Muscle layer of colon (tissue), 2 donors: ENCODE data around the gene DPF3.

Experiments used
- H3K27ac ChIP-seq: one replicate; pipeline ENCODE4 v1.7.0; 2013; ENCODE audit warnings: low read depth, mild to moderate bottlenecking, low read length, moderate library complexity
- H3K27me3 ChIP-seq, 2 donors: one replicate each; pipeline ENCODE4 v1.7.0; 2013; ENCODE audit warnings: low read length in 2 of 2, mild to moderate bottlenecking in 2 of 2; ENCODE audit not compliant: insufficient read depth in 2 of 2, control insufficient read depth in 1 of 2
- H3K36me3 ChIP-seq: one replicate; pipeline ENCODE4 v1.7.0; 2013; ENCODE audit warnings: mild to moderate bottlenecking, low read length; ENCODE audit not compliant: insufficient read depth
- H3K4me1 ChIP-seq: one replicate; pipeline ENCODE4 v1.7.0; 2013; ENCODE audit warnings: mild to moderate bottlenecking, low read length; ENCODE audit not compliant: insufficient read depth
- H3K4me3 ChIP-seq, 2 donors: one replicate each; pipeline ENCODE4 v1.7.0; 2013; ENCODE audit warnings: low read length in 2 of 2, low read depth in 1 of 2, mild to moderate bottlenecking in 1 of 2, moderate library complexity in 1 of 2
- H3K9ac ChIP-seq: one replicate; pipeline ENCODE4 v1.7.0; 2013; ENCODE audit warnings: low read length
- H3K9me3 ChIP-seq: one replicate; pipeline ENCODE4 v1.7.0; 2013; ENCODE audit warnings: mild to moderate bottlenecking, low read length
- donor health status: abdominal sarcoma.
- donor health status: Adenocarcinoma of cecum.

The DPF3 gene

GRCh38 chr14:72893636-72894322 lies at the start of gene DPF3:
TSS of gene DPF3 (minus strand) at chr14:72894101. CDS start at chr14:72894088, 13 bp downstream.
- Histone ChIP-seq H3K36me3 (no peaks in the 10 kb centered on the region), H3K27ac (peak within 1 kb of the TSS; percentile 91)

GRCh38 chr14:72942934-72943333 lies 49.0 kb upstream of the DPF3 start:
- no peaks in the 10 kb centered on the region for H3K27me3 ChIP-seq
- H3K9ac ChIP-seq: no peak overlapping the region
- no peaks in the 10 kb centered on the region for H3K4me1 ChIP-seq
- H3K36me3 ChIP-seq: peaks cover 43% of the 10 kb centered on the region
- H3K27ac ChIP-seq: no peak overlapping the region
- no peaks in the 10 kb centered on the region for H3K9me3 ChIP-seq
- no peak overlapping the region for H3K4me3 ChIP-seq

More at GRCh38 chr14:72893636-72894322, at the start of gene DPF3:
- peaks cover 18 to 23% of the 10 kb centered on the region in 2 donors for H3K27me3 ChIP-seq
- H3K4me1 ChIP-seq: peaks cover 21% of the 10 kb centered on the region
- H3K4me3 ChIP-seq: peak within 1 kb of the TSS; percentile 64 to 71
- H3K9ac ChIP-seq: peak within 1 kb of the TSS; percentile 17
- H3K9me3 ChIP-seq: no peaks in the 10 kb centered on the region

- Histone ChIP-seq H3K4me1 (no peaks in the 10 kb centered on the region), H3K27ac (no peak overlapping the region), H3K9me3 (no peaks in the 10 kb centered on the region), H3K27me3 (no peaks in the 10 kb centered on the region), H3K9ac (no peak overlapping the region), H3K4me3 (no peak overlapping the region), H3K36me3 (peaks cover 37% of the 10 kb centered on the region)
Observed at GRCh38 chr14:72941286-72941985, 47.5 kb upstream of the DPF3 start.

- Histone ChIP-seq H3K36me3 (peaks cover 37% of the 10 kb centered on the region), H3K27me3 (no peaks in the 10 kb centered on the region), H3K9ac (no peak overlapping the region), H3K4me1 (no peaks in the 10 kb centered on the region), H3K27ac (no peak overlapping the region), H3K9me3 (no peaks in the 10 kb centered on the region), H3K4me3 (no peak overlapping the region)
Observed at GRCh38 chr14:72939630-72940029, 45.7 kb upstream of the DPF3 start.

- Histone ChIP-seq H3K9ac (no peak overlapping the region), H3K4me3 (no peak overlapping the region), H3K27me3 (no peaks in the 10 kb centered on the region), H3K9me3 (no peaks in the 10 kb centered on the region), H3K27ac (no peak overlapping the region), H3K36me3 (no peaks in the 10 kb centered on the region), H3K4me1 (no peaks in the 10 kb centered on the region)
Observed at GRCh38 chr14:72932893-72933292, 39.0 kb upstream of the DPF3 start.

GRCh38 chr14:72929316-72930080 lies 35.6 kb upstream of the DPF3 start:
- Histone ChIP-seq H3K9me3 (no peaks in the 10 kb centered on the region), H3K27me3 (no peaks in the 10 kb centered on the region), H3K4me1 (no peaks in the 10 kb centered on the region), H3K27ac (no peak overlapping the region), H3K36me3 (no peaks in the 10 kb centered on the region), H3K9ac (no peak overlapping the region), H3K4me3 (no peak overlapping the region)

GRCh38 chr14:72928872-72929271 lies 35.0 kb upstream of the DPF3 start:
- no peaks in the 10 kb centered on the region for H3K9me3 ChIP-seq
- H3K4me1 ChIP-seq: no peaks in the 10 kb centered on the region
- no peak overlapping the region for H3K4me3 ChIP-seq
- no peak overlapping the region for H3K9ac ChIP-seq
- no peaks in the 10 kb centered on the region for H3K27me3 ChIP-seq
- H3K36me3 ChIP-seq: no peaks in the 10 kb centered on the region
- no peak overlapping the region for H3K27ac ChIP-seq

GRCh38 chr14:72926292-72927028 lies 32.6 kb upstream of the DPF3 start, which contains the start of gene DCAF4:
TSS of gene DCAF4 (plus strand) at chr14:72926464. CDS start at chr14:72937979, 11,515 bp downstream.
- H3K4me3 ChIP-seq: peak within 1 kb of the TSS; percentile 86 to 90

GRCh38 chr14:72925815-72926291 lies 32.0 kb upstream of the DPF3 start:
- no peaks in the 10 kb centered on the region for H3K36me3 ChIP-seq
- no peak overlapping the region for H3K9ac ChIP-seq
- H3K9me3 ChIP-seq: no peaks in the 10 kb centered on the region
- H3K4me1 ChIP-seq: no peaks in the 10 kb centered on the region
- peak overlapping the region; percentile 86 to 90 for H3K4me3 ChIP-seq
- no peaks in the 10 kb centered on the region for H3K27me3 ChIP-seq
- H3K27ac ChIP-seq: peak overlapping the region; percentile 12

More at GRCh38 chr14:72926292-72927028, 32.6 kb upstream of the DPF3 start, which contains the start of gene DCAF4:
- H3K27ac ChIP-seq: peak within 1 kb of the TSS; percentile 90
- no peaks in the 10 kb centered on the region for H3K4me1 ChIP-seq
- no peaks in the 10 kb centered on the region for H3K36me3 ChIP-seq
- no peaks in the 10 kb centered on the region for H3K27me3 ChIP-seq
- no peaks in the 10 kb centered on the region for H3K9me3 ChIP-seq
- peak within 1 kb of the TSS; percentile 61 for H3K9ac ChIP-seq

- peak overlapping the region; percentile 12 for H3K27ac ChIP-seq
Observed at GRCh38 chr14:72925171-72925759, 31.4 kb upstream of the DPF3 start.

More at GRCh38 chr14:72925171-72925759, 31.4 kb upstream of the DPF3 start:
- Histone ChIP-seq H3K36me3 (no peaks in the 10 kb centered on the region), H3K9me3 (no peaks in the 10 kb centered on the region), H3K4me1 (no peaks in the 10 kb centered on the region), H3K4me3 (peak overlapping the region in 1 of 2 donors; percentile 86), H3K9ac (no peak overlapping the region), H3K27me3 (no peaks in the 10 kb centered on the region)
